ENCODE measurements around the gene LCORL.

- TF ChIP-seq CTCF (conservative IDR thresholded peaks at IDR 0.05), result no peak
- TF ChIP-seq EZH2 (IDR thresholded peaks at IDR 0.05; ENCODE audit: low read depth), result no peak
Measured at GRCh38 chr4:17898553-17899055, 123.0 kb downstream of the LCORL start.

Data from PC-9 (cell line).